Measurements from ENCODE around the gene TPST1.
"Not testable (repeated sequence)": the region's sequence is repeated elsewhere in the genome, so short reads cannot be mapped to it uniquely, and the experiment has no call there.

The TPST1 gene

GRCh38 chr7:66189695-66190503, 15.2 kb upstream of the TPST1 start:
- FAIRE-seq: no peak

DNA sequence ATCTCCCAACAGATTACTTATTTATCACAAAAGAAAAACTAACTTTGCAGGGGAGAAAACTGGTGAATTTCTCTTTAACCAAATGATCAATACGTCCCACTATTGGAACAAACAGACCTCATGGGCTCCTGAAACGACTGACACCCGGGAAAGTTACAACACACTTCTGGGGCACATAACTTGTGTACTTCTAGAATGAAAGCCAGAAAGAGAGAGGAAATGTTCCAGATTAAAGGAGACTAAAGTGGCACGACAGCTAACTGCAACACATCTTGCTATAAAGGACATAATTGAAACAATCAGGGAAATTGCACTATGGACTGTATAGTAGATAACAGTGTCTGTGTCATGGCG, 14.7 kb upstream of the TPST1 start:
- FAIRE-seq: no peak

DNA sequence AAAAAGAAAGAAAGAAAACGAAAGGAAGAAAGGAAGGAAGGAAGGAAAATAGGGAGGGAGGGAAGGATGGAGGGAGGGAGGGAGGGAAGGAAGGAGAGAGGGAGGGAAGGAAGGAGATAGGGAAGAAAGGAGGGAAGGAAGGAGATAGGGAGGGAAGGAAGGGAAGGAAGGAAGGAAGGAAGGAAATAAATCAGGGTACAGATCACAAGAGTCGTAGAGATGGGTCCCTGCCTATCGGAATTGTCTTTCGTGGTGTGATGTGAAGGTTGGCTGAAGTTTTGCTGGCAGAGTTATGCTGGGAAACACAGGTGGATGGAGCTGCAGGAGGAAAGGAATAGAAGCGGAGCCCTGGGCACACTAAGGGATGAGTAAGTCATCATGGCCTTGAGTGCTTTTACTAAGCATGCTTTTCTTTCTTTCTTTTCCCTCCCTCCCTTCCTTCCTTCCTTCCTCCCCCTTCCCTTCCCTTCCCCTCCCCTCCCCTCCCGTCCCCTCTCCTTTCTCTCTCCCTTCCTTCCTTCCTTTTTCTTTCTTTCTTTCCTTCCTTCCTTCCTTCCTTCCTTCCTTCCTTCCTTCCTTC, 11.9 kb upstream of the TPST1 start:
- FAIRE-seq: no peak

DNA sequence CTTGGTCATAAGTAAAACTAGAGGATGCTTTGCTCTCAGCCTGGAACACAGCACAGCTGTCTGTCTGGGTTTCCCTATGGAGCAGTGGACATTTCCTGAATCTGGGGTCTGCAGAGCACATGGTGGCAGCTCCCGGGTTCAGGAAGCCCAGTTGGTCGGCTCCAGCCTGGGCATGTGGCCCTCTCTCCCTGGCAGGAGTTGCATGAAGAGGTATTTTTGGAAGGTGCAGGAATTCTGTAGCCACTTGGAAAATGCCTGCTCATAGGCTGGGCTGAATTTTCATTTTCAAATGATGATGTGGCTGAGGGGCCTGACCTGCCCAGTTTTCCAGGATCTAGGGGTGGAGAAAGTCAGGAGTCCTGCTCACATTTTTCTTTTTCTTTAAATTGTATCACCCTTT, 6.7 kb upstream of the TPST1 start:
- FAIRE-seq: no peak

GRCh38 chr7:66198956-66199355, 6.2 kb upstream of the TPST1 start:
- no peak for FAIRE-seq

- no peak for FAIRE-seq
These were observed 2.7 kb upstream of the TPST1 start for GRCh38 chr7:66202441-66202840.

GRCh38 chr7:66205741-66206090, 582 bp downstream of the TPST1 start:
- no peak for FAIRE-seq

- FAIRE-seq: no peak
These were observed 1.2 kb downstream of the TPST1 start for GRCh38 chr7:66206119-66206933.

DNA sequence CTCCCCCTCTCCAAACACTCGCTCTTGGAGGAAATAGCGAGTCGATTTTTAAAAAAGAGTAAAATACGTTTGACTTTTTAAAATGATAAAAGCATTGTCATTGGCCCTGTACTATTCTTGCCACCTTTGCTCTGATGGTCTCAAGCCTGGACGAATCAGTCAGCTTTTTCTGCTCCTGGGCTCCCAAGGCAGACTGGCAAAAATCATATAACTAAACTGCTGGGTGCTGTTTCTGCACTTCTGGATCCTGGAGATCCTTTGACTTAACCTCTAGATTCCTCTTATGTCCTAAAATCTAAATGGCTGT, 1.8 kb downstream of the TPST1 start:
- no peak for FAIRE-seq

DNA sequence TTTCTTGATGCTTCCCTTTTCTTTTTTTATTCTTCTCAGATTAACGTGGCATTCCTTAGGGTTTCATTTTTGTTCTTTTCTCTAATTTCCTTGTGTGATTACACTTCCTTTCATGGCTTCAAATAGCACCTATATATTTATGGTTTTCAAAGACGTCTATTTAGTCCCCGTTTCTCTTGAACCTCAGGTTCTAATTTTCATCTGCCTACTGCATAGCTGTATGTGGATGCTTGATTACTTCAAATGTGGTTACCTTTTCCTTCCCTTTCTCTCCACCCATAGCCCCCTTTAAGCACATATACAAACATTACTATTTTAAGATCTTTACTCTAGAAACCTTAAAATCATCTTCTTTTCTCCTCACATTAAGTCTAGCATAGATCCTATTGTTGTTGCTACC, 2.4 kb downstream of the TPST1 start:
- no peak for FAIRE-seq

GRCh38 chr7:66211429-66211828, 6.3 kb downstream of the TPST1 start:
- FAIRE-seq: no peak

DNA sequence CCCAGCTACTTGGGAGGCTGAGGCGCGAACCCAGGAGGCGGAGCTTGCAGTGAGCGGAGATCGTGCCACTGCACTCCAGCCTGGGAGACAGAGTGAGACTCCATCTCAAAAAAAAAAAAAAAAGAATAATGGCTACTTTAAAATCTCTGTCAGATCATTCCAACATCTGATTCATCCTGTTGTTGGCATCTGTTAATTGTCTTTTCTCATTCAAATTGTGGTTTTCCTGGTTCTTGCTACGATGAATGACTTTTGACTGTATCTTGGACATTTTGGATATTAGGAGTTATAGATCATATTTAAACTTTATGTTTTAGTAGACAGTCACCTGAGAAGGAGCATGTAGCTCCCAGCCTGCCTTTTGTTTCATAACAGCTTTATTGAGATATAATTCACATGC, 8.5 kb downstream of the TPST1 start:
- no peak for FAIRE-seq

GRCh38 chr7:66216687-66217086, 11.6 kb downstream of the TPST1 start:
- no peak for FAIRE-seq

DNA sequence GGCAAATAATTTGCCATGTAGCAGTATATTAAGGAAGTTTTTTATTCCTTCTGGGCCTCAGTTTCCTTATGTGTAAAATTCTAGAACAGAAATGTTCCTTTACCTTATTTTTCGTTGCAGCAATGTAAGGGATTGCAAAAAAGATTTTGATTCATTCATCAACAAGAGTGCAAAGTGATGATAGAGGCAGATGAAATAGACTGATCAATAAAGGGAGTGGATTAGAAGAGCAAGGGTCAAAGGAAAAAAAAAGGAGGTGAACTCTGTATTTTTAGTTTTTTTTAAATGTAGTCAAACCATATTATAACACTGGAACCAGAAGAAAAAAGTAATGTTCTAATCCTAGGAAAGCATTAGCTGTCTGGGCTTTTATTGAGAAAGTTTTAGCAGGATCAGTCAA, 14.7 kb downstream of the TPST1 start:
- FAIRE-seq: no peak

- FAIRE-seq: no peak
These were observed 16.3 kb downstream of the TPST1 start for GRCh38 chr7:66221442-66221841.

DNA sequence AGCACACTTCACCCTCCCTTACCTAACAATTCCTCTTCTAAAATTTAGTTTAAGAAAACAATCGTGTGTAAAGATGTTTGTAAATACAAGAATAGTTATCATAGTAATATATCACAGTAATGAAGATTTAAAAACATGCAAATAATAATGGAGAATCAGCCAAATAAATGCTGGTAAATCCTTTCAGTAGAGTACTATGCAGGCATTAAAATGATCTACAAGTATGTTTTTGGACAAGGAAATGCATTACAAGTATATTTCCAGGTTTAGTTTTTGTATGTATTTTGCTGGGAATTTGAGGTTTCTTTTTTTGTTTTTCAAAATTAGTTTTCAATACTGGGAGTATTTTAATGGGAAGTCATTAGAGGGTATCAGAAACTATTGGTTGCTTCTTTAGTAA, 22.7 kb downstream of the TPST1 start:
- FAIRE-seq: no peak

DNA sequence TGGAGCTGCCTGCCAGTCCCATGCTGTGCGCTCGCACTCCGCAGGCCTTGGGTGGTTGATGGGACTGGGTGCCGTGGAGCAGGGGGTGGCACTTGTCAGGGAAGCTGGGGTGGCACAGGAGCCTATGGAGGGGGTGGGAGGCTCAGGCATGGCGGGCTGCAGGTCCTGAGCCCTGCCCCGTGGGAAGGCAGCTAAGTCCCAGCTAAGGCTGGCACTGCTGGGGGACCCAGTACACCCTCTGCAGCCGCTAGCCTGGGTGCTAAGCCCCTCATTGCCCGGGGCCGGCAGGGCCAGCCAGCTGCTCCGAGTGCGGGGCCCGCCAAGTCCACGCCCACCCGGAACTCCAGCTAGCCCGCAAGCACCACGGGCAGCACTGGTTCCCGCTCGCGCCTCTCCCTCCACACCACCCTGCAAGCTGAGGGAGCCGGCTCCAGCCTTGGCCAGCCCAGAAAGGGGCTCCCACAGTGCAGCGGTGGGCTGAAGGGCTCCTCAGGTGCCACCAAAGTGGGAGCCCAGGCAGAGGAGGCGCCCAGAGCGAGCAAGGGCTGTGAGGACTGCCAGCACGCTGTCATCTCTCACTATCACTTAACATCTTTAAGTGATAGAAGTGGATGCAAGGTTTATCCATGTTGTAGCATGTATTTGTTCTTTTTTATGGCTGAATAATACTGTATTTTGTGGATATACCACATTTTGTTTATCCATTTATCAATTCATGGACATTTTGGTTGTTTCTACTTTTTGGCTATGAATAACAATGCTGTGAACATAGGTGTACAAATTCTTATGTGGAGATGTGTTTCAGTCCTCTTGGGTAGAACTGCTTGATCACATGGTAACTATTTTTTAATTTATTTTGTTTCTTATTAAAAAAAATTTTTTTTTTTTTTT, 26.4 kb downstream of the TPST1 start:
- FAIRE-seq: not testable (repeated sequence)

- no peak for FAIRE-seq
These were observed 28.5 kb downstream of the TPST1 start for GRCh38 chr7:66233638-66234037.

DNA sequence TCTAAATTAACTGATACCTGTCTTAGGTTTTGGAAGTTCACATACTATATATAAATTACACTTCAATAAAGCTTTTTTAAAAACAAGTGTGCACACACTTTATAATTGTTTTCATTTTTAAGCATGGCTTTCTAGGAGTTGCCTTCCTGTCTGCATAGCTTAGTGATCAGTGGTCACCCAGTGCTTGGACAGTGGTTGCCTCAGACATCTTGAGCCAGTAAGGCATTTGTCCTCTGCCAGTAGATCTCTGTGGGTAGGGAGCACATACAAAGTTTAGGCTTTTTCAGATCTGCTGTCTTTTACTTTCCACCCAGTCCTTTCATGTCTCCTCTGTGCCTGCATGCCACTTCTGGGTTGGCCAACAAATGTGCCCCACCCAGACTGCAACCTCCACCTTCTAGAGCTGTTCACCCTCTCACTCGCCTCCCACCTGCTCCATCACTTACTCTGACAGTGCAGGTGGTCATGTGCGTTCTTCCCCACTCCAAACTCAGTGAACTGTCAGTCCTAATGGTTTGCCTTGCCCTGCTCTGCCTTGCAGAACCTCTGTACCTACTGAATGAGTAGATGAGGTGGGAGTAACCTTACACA, 31.7 kb downstream of the TPST1 start:
- no peak for FAIRE-seq

GRCh38 chr7:66237906-66238772, 33.0 kb downstream of the TPST1 start:
- FAIRE-seq: no peak

GRCh38 chr7:66238773-66239466, 33.8 kb downstream of the TPST1 start:
- FAIRE-seq: no peak
